Duodenal mucosa (tissue), 2 donors: ENCODE results near the gene SUSD3.

ENCODE experiments used
- H3K27ac ChIP-seq: one replicate; pipeline ENCODE4 v1.7.0; 2013; ENCODE audit warnings: low read depth, low read length
- H3K27me3 ChIP-seq, 2 donors: one replicate each; pipeline ENCODE4 v1.7.0; 2013; ENCODE audit warnings: low read length in 2 of 2, control low read depth in 1 of 2; ENCODE audit not compliant: insufficient read depth in 2 of 2, control insufficient read depth in 1 of 2
- H3K36me3 ChIP-seq, 2 donors: one replicate each; pipeline ENCODE4 v1.7.0; 2013; ENCODE audit warnings: low read length in 2 of 2, control low read depth in 1 of 2; ENCODE audit not compliant: insufficient read depth in 2 of 2, control insufficient read depth in 1 of 2
- H3K4me1 ChIP-seq, 2 donors: one replicate each; pipeline ENCODE4 v1.7.0; 2013; ENCODE audit warnings: low read length in 2 of 2, control low read depth in 1 of 2; ENCODE audit not compliant: insufficient read depth in 2 of 2, control insufficient read depth in 1 of 2
- H3K4me3 ChIP-seq, 2 donors: one replicate each; pipeline ENCODE4 v1.7.0; 2013; ENCODE audit warnings: low read length in 2 of 2, low read depth in 1 of 2
- H3K9ac ChIP-seq, 2 donors: one replicate each; pipeline ENCODE4 v1.7.0; 2013; ENCODE audit warnings: low read length in 2 of 2, low read depth in 1 of 2
- H3K9me3 ChIP-seq, 2 donors: one replicate each; pipeline ENCODE4 v1.7.0; 2013; ENCODE audit warnings: low read length in 2 of 2, control low read depth in 1 of 2; ENCODE audit not compliant: control insufficient read depth in 1 of 2

Gene SUSD3

GRCh38 chr9:93076101-93076791 lies 17.7 kb downstream of the SUSD3 start:
- no peak overlapping the region for H3K9ac ChIP-seq
- no peaks in the 10 kb centered on the region for H3K9me3 ChIP-seq
- peaks cover 0 to 3% of the 10 kb centered on the region in 2 donors for H3K4me1 ChIP-seq
- peaks cover 0 to 8% of the 10 kb centered on the region in 2 donors for H3K36me3 ChIP-seq
- H3K27ac ChIP-seq, result no peak overlapping the region
- no peak overlapping the region for H3K4me3 ChIP-seq
- H3K27me3 ChIP-seq, result no peaks in the 10 kb centered on the region

- H3K9me3 ChIP-seq, result no peaks in the 10 kb centered on the region
- H3K27ac ChIP-seq, result no peak overlapping the region
- H3K4me3 ChIP-seq, result no peak overlapping the region
- H3K27me3 ChIP-seq, result no peaks in the 10 kb centered on the region
- H3K9ac ChIP-seq, result no peak overlapping the region
- peaks cover 0 to 3% of the 10 kb centered on the region in 2 donors for H3K4me1 ChIP-seq
- H3K36me3 ChIP-seq, result peaks cover 0 to 10% of the 10 kb centered on the region in 2 donors
Measured at GRCh38 chr9:93076792-93077128, 18.3 kb downstream of the SUSD3 start.

- Histone ChIP-seq H3K27ac (no peak overlapping the region), H3K4me1 (peaks cover 0 to under 1% of the 10 kb centered on the region in 2 donors), H3K27me3 (no peaks in the 10 kb centered on the region), H3K4me3 (no peak overlapping the region), H3K36me3 (peaks cover 0 to 10% of the 10 kb centered on the region in 2 donors), H3K9me3 (no peaks in the 10 kb centered on the region), H3K9ac (no peak overlapping the region)
Measured at GRCh38 chr9:93077367-93077766, 18.9 kb downstream of the SUSD3 start.

GRCh38 chr9:93077811-93078210 lies 19.3 kb downstream of the SUSD3 start:
- Histone ChIP-seq H3K9me3 (no peaks in the 10 kb centered on the region), H3K27me3 (no peaks in the 10 kb centered on the region), H3K9ac (no peak overlapping the region), H3K36me3 (peaks cover 0 to 10% of the 10 kb centered on the region in 2 donors), H3K4me1 (peaks cover 0 to 2% of the 10 kb centered on the region in 2 donors), H3K4me3 (no peak overlapping the region), H3K27ac (no peak overlapping the region)

GRCh38 chr9:93079371-93079770 lies 20.9 kb downstream of the SUSD3 start:
- no peak overlapping the region for H3K9ac ChIP-seq
- H3K27me3 ChIP-seq, result no peaks in the 10 kb centered on the region
- peaks cover 0 to 11% of the 10 kb centered on the region in 2 donors for H3K36me3 ChIP-seq
- no peak overlapping the region for H3K27ac ChIP-seq
- H3K4me3 ChIP-seq, result no peak overlapping the region
- H3K4me1 ChIP-seq, result peaks cover 0 to 3% of the 10 kb centered on the region in 2 donors
- no peaks in the 10 kb centered on the region for H3K9me3 ChIP-seq

GRCh38 chr9:93080406-93080805 lies 21.9 kb downstream of the SUSD3 start:
- no peak overlapping the region for H3K9ac ChIP-seq
- peaks cover 0 to 16% of the 10 kb centered on the region in 2 donors for H3K36me3 ChIP-seq
- no peaks in the 10 kb centered on the region for H3K27me3 ChIP-seq
- H3K4me1 ChIP-seq, result peaks cover 0 to 3% of the 10 kb centered on the region in 2 donors
- no peak overlapping the region for H3K27ac ChIP-seq
- no peak overlapping the region for H3K4me3 ChIP-seq
- H3K9me3 ChIP-seq, result no peaks in the 10 kb centered on the region

- H3K36me3 ChIP-seq, result peaks cover 0 to 20% of the 10 kb centered on the region in 2 donors
- H3K9me3 ChIP-seq, result no peaks in the 10 kb centered on the region
- H3K27ac ChIP-seq, result no peak overlapping the region
- H3K9ac ChIP-seq, result no peak overlapping the region
- no peak overlapping the region for H3K4me3 ChIP-seq
- peaks cover 0 to 3% of the 10 kb centered on the region in 2 donors for H3K4me1 ChIP-seq
- H3K27me3 ChIP-seq, result no peaks in the 10 kb centered on the region
Measured at GRCh38 chr9:93081081-93081529, 22.6 kb downstream of the SUSD3 start.

- no peaks in the 10 kb centered on the region for H3K9me3 ChIP-seq
- peaks cover 3 to 4% of the 10 kb centered on the region in 2 donors for H3K4me1 ChIP-seq
- no peak overlapping the region for H3K4me3 ChIP-seq
- H3K27ac ChIP-seq, result no peak overlapping the region
- H3K9ac ChIP-seq, result no peak overlapping the region
- H3K36me3 ChIP-seq, result peaks cover 0 to 20% of the 10 kb centered on the region in 2 donors
- no peaks in the 10 kb centered on the region for H3K27me3 ChIP-seq
Measured at GRCh38 chr9:93081931-93082330, 23.4 kb downstream of the SUSD3 start.

GRCh38 chr9:93082841-93083411 lies 24.4 kb downstream of the SUSD3 start:
- H3K27ac ChIP-seq, result no peak overlapping the region
- H3K36me3 ChIP-seq, result peaks cover 0 to 20% of the 10 kb centered on the region in 2 donors
- no peaks in the 10 kb centered on the region for H3K27me3 ChIP-seq

GRCh38 chr9:93083592-93084470 lies 25.3 kb downstream of the SUSD3 start:
- Histone ChIP-seq H3K36me3 (peaks cover 0 to 20% of the 10 kb centered on the region in 2 donors), H3K9ac (no peak overlapping the region), H3K27ac (no peak overlapping the region), H3K27me3 (no peaks in the 10 kb centered on the region), H3K4me1 (peaks cover 3 to 4% of the 10 kb centered on the region in 2 donors), H3K9me3 (no peaks in the 10 kb centered on the region), H3K4me3 (no peak overlapping the region)

More at GRCh38 chr9:93082841-93083411, 24.4 kb downstream of the SUSD3 start:
- Histone ChIP-seq H3K9me3 (no peaks in the 10 kb centered on the region), H3K4me3 (no peak overlapping the region), H3K9ac (no peak overlapping the region), H3K4me1 (peaks cover 3 to 4% of the 10 kb centered on the region in 2 donors)
